Measurements from ENCODE around the gene ZBED4. TPM values are rescaled to one million over a fixed set of nuclear protein-coding genes. Genes with fewer than 3 reads are reported as not detected.

Gene ZBED4
- total RNA-seq, 1 experiment from 2014 or later: 23.0 TPM

DNA sequence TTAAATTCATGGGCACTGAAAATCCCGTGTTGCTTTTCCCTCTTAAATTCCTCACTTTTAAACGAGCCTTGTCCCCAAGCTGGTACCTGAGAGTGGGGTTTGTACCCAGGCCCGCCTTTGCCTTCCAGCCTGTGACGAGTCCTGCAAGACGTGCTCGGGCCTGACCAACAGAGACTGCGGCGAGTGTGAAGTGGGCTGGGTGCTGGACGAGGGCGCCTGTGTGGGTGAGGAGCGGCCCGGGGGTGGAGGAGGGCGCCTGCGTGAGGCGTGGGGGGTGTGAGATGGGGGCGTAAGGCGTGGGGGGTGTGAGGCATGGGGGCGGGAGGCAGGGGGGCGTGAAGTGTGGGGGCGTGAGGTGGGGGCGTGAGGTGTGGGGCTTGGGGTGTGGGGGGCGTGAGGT lies 68.8 kb downstream of the ZBED4 start:
- Mint-ChIP-seq H3K27me3 (ENCODE audit: low read depth) (peaks cover 2% of the 10 kb centered on the region; the same call in 1 of the 2 replicates), H3K27ac (peak overlapping the region in 1 of 3 experiments; percentile 53; a peak in 1 of 7 replicates), H3K4me3 (no peak overlapping the region), H3K4me1 (peaks cover 3 to 8% of the 10 kb centered on the region in 2 experiments), H3K9me3 (no peaks in the 10 kb centered on the region), H3K36me3 (ENCODE audit: insufficient read depth in 1 of 3, low read depth in 3 of 3) (peaks cover 0 to 29% (median 11%) of the 10 kb centered on the region in 3 experiments; a peak in 6 of 7 replicates)
- Histone ChIP-seq H3K79me2 (ENCODE audit: insufficient read depth, low read length) (no peaks in the 10 kb centered on the region), H3K9me3 (ENCODE audit: control insufficient read depth, low read depth, low read length) (no peaks in the 10 kb centered on the region), H3K4me2 (ENCODE audit: insufficient read depth, insufficient read length, low read length) (no peak overlapping the region), H3K4me1 (ENCODE audit: insufficient read depth, low read length) (no peaks in the 10 kb centered on the region), H3K79me1 (ENCODE audit: insufficient read depth, low read depth, low read length, poor library complexity, severe bottlenecking) (no peaks in the 10 kb centered on the region), H3K23ac (ENCODE audit: insufficient read length, low read depth, low read length) (no peak overlapping the region), H3T11ph (ENCODE audit: low read length) (no peak overlapping the region), H2BK120ac (ENCODE audit: low read depth, low read length, poor library complexity, severe bottlenecking) (no peak overlapping the region), H4K5ac (ENCODE audit: insufficient read length, low read depth, low read length) (no peak overlapping the region), H4K20me1 (ENCODE audit: control insufficient read depth, insufficient read depth, insufficient read length) (no peaks in the 10 kb centered on the region), H3K14ac (ENCODE audit: insufficient read depth, low read length) (no peak overlapping the region), H3K27ac (ENCODE audit: insufficient read length, low read depth, low read length) (no peak overlapping the region), H3K18ac (ENCODE audit: insufficient read length, low read depth, low read length) (no peak overlapping the region), H3K27me3 (ENCODE audit: insufficient read depth, low read length) (no peaks in the 10 kb centered on the region), H4K8ac (replicated peaks; ENCODE audit: insufficient read length, low read depth, low read length) (no peak overlapping the region), H2BK5ac (ENCODE audit: insufficient read length, low read length) (no peak overlapping the region), H3K9ac (ENCODE audit: extremely low read depth, insufficient read length, low read length) (no peak overlapping the region), H3K4ac (ENCODE audit: low read depth, low read length) (no peak overlapping the region), H3K23me2 (ENCODE audit: insufficient read length, low read depth, low read length, poor library complexity, severe bottlenecking) (peaks cover 9% of the 10 kb centered on the region), H2AK5ac (ENCODE audit: insufficient read length, low read length) (no peak overlapping the region), H4K91ac (ENCODE audit: insufficient read length, low read depth, low read length) (no peak overlapping the region), H2BK12ac (ENCODE audit: insufficient read length, low read depth, low read length) (no peak overlapping the region), H3K56ac (ENCODE audit: insufficient read length, low read depth, low read length) (no peak overlapping the region), H2AFZ (ENCODE audit: low read length) (no peak overlapping the region), H2BK15ac (ENCODE audit: low read depth, low read length) (no peak overlapping the region), H2BK20ac (ENCODE audit: low read depth, low read length, poor library complexity, severe bottlenecking) (no peak overlapping the region)
- TF ChIP-seq, protein P1, sequence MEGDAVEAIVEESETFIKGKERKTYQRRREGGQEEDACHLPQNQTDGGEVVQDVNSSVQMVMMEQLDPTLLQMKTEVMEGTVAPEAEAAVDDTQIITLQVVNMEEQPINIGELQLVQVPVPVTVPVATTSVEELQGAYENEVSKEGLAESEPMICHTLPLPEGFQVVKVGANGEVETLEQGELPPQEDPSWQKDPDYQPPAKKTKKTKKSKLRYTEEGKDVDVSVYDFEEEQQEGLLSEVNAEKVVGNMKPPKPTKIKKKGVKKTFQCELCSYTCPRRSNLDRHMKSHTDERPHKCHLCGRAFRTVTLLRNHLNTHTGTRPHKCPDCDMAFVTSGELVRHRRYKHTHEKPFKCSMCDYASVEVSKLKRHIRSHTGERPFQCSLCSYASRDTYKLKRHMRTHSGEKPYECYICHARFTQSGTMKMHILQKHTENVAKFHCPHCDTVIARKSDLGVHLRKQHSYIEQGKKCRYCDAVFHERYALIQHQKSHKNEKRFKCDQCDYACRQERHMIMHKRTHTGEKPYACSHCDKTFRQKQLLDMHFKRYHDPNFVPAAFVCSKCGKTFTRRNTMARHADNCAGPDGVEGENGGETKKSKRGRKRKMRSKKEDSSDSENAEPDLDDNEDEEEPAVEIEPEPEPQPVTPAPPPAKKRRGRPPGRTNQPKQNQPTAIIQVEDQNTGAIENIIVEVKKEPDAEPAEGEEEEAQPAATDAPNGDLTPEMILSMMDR (conservative IDR thresholded peaks at IDR 0.05): no peak
- WGBS (ENCODE audit: extremely low coverage, insufficient read length, low lambda C conversion rate): no CpG with 5 or more reads among the region's 22 CpGs
- DNase-seq: no peak

All from H9 (cell line).